GM23338 (cell line): ENCODE measurements around the gene RBM33.

Source experiments
- EZH2phosphoT487 ChIP-seq: fragments of 200-600 bp; sonication (generic); IDR thresholded peaks from one replicate; pipeline ENCODE4 v1.8.1; 2018; ENCODE audit warnings: antibody characterized with exemption; ENCODE audit not compliant: unreplicated experiment
- ZNF331 ChIP-seq: fragments of 250-450 bp; sonication (Bioruptor Pico); IDR thresholded peaks from 2 replicates; pipeline ENCODE4 v1.5.0; 2020; ENCODE audit warnings: low read depth, mild to moderate bottlenecking, moderate library complexity
- TF ChIP-seq, protein P1 (sequence below), 2 experiments: fragments of 200-600 bp in 1 of 2; sonication (generic) in 1 of 2; conservative IDR thresholded peaks; 2 replicates each; pipeline versions ENCODE4 v1.5.1 to v1.6.1; 2016 to 2017; ENCODE audit warnings: antibody characterized with exemption in 2 of 2, low read depth in 2 of 2, mild to moderate bottlenecking in 2 of 2, moderate library complexity in 1 of 2

GRCh38 chr7:155594961-155595366 lies 49.5 kb upstream of the RBM33 start:
- TF ChIP-seq, protein P1, sequence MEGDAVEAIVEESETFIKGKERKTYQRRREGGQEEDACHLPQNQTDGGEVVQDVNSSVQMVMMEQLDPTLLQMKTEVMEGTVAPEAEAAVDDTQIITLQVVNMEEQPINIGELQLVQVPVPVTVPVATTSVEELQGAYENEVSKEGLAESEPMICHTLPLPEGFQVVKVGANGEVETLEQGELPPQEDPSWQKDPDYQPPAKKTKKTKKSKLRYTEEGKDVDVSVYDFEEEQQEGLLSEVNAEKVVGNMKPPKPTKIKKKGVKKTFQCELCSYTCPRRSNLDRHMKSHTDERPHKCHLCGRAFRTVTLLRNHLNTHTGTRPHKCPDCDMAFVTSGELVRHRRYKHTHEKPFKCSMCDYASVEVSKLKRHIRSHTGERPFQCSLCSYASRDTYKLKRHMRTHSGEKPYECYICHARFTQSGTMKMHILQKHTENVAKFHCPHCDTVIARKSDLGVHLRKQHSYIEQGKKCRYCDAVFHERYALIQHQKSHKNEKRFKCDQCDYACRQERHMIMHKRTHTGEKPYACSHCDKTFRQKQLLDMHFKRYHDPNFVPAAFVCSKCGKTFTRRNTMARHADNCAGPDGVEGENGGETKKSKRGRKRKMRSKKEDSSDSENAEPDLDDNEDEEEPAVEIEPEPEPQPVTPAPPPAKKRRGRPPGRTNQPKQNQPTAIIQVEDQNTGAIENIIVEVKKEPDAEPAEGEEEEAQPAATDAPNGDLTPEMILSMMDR (conservative IDR thresholded peaks at IDR 0.05; ENCODE audit: low read depth in 2 of 2) = no peak
- TF ChIP-seq ZNF331 (no peak), EZH2phosphoT487 (no peak)
